LNCAP (cell line): ENCODE measurements around the gene SIT1.

Experiments
- TF ChIP-seq, protein P1 (sequence below): fragments of 450-650 bp; IDR thresholded peaks from 2 replicates; pipeline ENCODE4 v1.5.1; 2017; ENCODE audit warnings: mild to moderate bottlenecking

SIT1 gene

DNA sequence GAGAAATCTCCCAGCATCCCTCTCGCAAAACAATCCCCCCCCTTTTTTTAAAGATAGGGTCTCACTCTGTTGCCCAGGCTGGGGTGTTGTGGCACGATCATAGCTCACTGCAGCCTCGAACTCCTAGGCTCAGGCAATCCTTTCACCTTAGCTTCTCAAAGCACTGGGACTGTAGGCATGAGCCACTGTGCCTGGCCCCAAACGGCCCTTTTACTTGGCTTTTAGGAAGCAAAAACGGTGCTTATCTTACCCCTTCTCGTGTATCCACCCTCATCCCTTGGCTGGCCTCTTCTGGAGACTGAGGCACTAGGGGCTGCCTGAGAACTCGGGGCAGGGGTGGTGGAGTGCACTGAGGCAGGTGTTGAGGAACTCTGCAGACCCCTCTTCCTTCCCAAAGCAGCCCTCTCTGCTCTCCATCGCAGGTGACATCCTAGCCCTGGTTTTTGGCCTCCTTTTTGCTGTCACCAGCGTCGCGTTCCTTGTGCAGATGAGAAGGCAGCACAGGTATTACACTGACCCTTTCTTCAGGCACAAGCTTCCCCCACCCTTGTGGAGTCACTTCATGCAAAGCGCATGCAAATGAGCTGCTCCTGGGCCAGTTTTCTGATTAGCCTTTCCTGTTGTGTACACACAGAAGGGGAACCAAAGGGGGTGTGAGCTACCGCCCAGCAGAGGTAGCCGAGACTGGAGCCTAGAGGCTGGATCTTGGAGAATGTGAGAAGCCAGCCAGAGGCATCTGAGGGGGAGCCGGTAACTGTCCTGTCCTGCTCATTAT is 29.8 kb upstream of the SIT1 start:
- TF ChIP-seq, protein P1, sequence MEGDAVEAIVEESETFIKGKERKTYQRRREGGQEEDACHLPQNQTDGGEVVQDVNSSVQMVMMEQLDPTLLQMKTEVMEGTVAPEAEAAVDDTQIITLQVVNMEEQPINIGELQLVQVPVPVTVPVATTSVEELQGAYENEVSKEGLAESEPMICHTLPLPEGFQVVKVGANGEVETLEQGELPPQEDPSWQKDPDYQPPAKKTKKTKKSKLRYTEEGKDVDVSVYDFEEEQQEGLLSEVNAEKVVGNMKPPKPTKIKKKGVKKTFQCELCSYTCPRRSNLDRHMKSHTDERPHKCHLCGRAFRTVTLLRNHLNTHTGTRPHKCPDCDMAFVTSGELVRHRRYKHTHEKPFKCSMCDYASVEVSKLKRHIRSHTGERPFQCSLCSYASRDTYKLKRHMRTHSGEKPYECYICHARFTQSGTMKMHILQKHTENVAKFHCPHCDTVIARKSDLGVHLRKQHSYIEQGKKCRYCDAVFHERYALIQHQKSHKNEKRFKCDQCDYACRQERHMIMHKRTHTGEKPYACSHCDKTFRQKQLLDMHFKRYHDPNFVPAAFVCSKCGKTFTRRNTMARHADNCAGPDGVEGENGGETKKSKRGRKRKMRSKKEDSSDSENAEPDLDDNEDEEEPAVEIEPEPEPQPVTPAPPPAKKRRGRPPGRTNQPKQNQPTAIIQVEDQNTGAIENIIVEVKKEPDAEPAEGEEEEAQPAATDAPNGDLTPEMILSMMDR: no peak

DNA sequence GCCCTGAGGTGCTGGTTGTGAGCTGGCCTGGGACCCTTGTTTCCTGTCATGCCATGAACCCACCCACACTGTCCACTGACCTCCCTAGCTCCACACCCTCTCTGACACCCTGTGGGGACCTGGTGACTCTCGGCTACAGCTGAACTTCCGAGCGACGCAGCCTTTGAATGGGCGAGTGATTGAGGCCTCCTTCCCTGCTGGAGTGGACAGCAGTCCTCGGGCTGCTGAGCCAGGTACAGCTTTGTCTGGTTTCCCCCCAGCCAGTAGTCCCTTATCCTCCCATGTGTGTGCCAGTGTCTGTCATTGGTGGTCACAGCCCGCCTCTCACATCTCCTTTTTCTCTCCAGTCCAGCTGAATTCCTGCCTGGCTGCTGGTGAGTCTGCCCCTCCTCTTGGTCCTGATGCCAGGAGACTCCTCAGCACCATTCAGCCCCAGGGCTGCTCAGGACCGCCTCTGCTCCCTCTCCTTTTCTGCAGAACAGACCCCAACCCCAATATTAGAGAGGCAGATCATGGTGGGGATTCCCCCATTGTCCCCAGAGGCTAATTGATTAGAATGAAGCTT is 29.1 kb upstream of the SIT1 start:
- TF ChIP-seq, protein P1: no peak

DNA sequence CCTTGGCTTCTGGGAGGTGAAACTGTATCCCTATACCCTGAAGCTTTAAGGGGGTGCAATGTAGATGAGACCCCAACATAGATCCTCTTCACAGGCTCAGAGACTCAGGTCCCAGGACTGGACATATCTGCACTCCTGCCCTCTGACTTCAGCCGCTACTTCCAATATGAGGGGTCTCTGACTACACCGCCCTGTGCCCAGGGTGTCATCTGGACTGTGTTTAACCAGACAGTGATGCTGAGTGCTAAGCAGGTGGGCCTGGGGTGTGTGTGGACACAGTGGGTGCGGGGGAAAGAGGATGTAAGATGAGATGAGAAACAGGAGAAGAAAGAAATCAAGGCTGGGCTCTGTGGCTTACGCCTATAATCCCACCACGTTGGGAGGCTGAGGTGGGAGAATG is 28.4 kb upstream of the SIT1 start:
- TF ChIP-seq, protein P1: no peak

DNA sequence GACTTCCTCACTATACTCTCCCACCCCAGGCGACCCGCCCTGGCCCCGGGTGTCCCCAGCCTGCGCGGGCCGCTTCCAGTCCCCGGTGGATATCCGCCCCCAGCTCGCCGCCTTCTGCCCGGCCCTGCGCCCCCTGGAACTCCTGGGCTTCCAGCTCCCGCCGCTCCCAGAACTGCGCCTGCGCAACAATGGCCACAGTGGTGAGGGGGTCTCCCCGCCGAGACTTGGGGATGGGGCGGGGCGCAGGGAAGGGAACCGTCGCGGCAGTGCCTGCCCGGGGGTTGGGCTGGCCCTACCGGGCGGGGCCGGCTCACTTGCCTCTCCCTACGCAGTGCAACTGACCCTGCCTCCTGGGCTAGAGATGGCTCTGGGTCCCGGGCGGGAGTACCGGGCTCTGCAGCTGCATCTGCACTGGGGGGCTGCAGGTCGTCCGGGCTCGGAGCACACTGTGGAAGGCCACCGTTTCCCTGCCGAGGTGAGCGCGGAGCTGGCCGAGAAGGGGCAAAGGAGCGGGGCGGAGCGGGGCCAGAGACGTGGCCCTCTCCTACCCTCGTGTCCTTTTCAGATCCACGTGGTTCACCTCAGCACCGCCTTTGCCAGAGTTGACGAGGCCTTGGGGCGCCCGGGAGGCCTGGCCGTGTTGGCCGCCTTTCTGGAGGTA is 25.1 kb upstream of the SIT1 start:
- TF ChIP-seq, protein P1: no peak

DNA sequence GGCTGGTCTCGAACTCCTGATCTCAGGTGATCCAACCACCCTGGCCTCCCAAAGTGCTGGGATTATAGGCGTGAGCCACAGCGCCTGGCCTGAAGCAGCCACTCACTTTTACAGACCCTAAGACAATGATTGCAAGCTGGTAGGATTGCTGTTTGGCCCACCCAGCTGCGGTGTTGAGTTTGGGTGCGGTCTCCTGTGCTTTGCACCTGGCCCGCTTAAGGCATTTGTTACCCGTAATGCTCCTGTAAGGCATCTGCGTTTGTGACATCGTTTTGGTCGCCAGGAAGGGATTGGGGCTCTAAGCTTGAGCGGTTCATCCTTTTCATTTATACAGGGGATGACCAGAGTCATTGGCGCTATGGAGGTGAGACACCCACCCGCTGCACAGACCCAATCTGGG is 24.5 kb upstream of the SIT1 start:
- TF ChIP-seq, protein P1: no peak

DNA sequence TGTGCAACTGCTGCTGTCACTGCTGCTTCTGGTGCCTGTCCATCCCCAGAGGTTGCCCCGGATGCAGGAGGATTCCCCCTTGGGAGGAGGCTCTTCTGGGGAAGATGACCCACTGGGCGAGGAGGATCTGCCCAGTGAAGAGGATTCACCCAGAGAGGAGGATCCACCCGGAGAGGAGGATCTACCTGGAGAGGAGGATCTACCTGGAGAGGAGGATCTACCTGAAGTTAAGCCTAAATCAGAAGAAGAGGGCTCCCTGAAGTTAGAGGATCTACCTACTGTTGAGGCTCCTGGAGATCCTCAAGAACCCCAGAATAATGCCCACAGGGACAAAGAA is 23.3 kb upstream of the SIT1 start:
- TF ChIP-seq, protein P1: no peak

DNA sequence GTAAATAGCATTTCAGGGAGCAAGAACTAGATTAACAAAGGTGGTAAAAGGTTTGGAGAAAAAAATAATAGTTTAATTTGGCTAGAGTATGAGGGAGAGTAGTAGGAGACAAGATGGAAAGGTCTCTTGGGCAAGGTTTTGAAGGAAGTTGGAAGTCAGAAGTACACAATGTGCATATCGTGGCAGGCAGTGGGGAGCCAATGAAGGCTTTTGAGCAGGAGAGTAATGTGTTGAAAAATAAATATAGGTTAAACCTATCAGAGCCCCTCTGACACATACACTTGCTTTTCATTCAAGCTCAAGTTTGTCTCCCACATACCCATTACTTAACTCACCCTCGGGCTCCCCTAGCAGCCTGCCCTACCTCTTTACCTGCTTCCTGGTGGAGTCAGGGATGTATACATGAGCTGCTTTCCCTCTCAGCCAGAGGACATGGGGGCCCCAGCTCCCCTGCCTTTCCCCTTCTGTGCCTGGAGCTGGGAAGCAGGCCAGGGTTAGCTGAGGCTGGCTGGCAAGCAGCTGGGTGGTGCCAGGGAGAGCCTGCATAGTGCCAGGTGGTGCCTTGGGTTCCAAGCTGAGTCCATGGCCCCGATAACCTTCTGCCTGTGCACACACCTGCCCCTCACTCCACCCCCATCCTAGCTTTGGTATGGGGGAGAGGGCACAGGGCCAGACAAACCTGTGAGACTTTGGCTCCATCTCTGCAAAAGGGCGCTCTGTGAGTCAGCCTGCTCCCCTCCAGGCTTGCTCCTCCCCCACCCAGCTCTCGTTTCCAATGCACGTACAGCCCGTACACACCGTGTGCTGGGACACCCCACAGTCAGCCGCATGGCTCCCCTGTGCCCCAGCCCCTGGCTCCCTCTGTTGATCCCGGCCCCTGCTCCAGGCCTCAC is 22.6 kb upstream of the SIT1 start, which contains the start of gene CA9:
TSS of gene CA9 (plus strand) at position 797 of the 893 bp plus-strand sequence. CDS start at position 829, 32 bp downstream.
- TF ChIP-seq, protein P1: no peak
